ENCODE measurements around the gene CREB5.

DNA sequence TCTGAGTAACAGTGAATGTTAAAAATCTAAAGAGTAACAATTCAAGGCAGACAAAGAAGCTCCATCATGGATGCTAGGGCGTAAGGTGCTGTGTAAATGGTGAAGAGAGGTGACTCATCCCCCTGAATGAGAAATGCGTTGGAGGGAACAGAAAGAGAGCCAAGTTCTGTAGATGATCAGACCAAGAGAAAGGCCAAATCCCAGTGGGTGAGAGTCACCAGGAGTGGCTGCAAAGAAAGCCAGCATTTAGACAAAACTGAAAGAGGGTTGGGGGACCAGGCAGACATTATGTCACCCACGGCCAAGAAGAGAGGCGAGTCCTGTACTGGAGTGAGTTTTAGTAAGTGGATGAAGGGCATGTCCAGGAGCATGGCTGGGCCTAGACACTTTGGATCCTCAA, 392.7 kb downstream of the CREB5 start:
- TF ChIP-seq, protein P1, sequence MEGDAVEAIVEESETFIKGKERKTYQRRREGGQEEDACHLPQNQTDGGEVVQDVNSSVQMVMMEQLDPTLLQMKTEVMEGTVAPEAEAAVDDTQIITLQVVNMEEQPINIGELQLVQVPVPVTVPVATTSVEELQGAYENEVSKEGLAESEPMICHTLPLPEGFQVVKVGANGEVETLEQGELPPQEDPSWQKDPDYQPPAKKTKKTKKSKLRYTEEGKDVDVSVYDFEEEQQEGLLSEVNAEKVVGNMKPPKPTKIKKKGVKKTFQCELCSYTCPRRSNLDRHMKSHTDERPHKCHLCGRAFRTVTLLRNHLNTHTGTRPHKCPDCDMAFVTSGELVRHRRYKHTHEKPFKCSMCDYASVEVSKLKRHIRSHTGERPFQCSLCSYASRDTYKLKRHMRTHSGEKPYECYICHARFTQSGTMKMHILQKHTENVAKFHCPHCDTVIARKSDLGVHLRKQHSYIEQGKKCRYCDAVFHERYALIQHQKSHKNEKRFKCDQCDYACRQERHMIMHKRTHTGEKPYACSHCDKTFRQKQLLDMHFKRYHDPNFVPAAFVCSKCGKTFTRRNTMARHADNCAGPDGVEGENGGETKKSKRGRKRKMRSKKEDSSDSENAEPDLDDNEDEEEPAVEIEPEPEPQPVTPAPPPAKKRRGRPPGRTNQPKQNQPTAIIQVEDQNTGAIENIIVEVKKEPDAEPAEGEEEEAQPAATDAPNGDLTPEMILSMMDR (IDR thresholded peaks at IDR 0.05) = no peak
- TF ChIP-seq POLR2A (IDR thresholded peaks at IDR 0.05) = no peak
